GM13976 (cell line): Measurements from ENCODE around the gene KDM3B.

ENCODE experiments used
- DNase-seq: peaks from one replicate; pipeline ENCODE4 v3.0.0; 2012; ENCODE audit warnings: low spot score
- in situ Hi-C: fragments of 300-500 bp; cut with MboI; formaldehyde crosslinking; loops from one replicate; pipeline ENCODE4 v1.12.0; 2022; ENCODE audit warnings: low sequenced_read_pairs, mixed read lengths, inconsistent platforms; ENCODE audit not compliant: unreplicated experiment
- TF ChIP-seq, protein P1 (sequence below): IDR thresholded peaks from 2 replicates; pipeline ENCODE4 v1.5.1; 2012; ENCODE audit warnings: borderline replicate concordance, mild to moderate bottlenecking; ENCODE audit not compliant: insufficient read depth; ENCODE audit errors: extremely low read depth, missing control alignments, control extremely low read depth

The KDM3B gene

DNA sequence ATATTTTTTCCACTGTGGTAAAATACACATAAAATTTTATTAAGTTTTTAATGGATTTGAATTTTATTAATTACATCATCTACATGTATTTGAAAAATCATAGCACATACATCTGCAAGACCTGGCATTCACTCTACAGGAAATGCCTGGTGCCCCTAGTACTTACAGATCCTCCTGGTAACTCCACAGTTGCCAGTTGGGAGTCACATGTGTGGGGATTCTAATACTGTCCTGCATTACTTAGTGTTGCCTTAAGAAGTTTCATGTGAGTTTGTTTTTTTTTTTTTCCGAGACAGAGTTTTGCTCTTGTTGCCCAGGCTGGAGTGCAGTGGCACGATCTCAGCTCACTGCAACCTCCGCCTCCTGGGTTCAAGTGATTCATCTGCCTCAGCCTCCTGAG lies 18.1 kb downstream of the KDM3B start:
- no peak for DNase-seq
- TF ChIP-seq, protein P1, sequence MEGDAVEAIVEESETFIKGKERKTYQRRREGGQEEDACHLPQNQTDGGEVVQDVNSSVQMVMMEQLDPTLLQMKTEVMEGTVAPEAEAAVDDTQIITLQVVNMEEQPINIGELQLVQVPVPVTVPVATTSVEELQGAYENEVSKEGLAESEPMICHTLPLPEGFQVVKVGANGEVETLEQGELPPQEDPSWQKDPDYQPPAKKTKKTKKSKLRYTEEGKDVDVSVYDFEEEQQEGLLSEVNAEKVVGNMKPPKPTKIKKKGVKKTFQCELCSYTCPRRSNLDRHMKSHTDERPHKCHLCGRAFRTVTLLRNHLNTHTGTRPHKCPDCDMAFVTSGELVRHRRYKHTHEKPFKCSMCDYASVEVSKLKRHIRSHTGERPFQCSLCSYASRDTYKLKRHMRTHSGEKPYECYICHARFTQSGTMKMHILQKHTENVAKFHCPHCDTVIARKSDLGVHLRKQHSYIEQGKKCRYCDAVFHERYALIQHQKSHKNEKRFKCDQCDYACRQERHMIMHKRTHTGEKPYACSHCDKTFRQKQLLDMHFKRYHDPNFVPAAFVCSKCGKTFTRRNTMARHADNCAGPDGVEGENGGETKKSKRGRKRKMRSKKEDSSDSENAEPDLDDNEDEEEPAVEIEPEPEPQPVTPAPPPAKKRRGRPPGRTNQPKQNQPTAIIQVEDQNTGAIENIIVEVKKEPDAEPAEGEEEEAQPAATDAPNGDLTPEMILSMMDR = no peak
- in situ Hi-C loops = no loop called here

- DNase-seq = no peak
- in situ Hi-C loops = no loop called here
- TF ChIP-seq, protein P1 = no peak
Measured at GRCh38 chr5:138371454-138371853, 19.0 kb downstream of the KDM3B start.

DNA sequence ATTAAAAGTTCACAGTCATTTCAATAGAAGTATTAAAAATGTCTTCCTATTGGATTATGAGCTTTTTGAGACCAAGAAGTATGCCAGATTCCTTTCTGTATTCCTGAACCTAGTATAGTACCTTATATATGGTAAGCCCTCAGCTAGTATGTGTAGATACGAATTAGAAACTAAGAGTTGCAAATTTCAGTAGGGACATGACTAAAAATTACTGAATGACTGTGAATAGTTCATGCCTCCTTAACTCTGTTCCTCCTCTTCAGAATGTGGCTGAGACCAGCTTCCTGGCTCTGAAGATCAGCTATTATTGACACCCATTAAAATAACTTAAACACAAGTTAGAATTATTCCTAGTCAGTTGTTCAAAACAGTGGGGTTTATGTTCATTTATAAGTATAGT lies 19.7 kb downstream of the KDM3B start:
- in situ Hi-C loops = no loop called here
- TF ChIP-seq, protein P1 = no peak
- DNase-seq = peak; percentile 45

DNA sequence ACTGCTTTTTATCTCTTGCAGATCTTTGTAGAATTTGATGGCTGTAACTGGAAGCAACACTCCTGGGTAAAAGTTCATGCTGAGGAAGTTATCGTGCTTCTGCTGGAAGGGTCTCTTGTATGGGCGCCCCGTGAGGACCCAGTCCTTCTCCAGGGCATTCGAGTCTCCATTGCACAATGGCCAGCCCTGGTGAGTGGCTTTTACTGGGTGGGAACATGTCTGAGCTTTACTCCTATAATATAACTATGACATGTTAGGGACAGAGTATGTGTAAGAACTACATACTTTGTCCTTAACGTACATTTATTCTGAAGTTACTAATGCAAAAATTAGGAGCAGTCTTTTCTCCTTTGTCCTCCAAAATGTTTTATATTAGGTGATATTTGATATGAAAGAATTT lies 20.2 kb downstream of the KDM3B start:
- TF ChIP-seq, protein P1 = no peak
- DNase-seq = no peak
- in situ Hi-C loops = no loop called here

DNA sequence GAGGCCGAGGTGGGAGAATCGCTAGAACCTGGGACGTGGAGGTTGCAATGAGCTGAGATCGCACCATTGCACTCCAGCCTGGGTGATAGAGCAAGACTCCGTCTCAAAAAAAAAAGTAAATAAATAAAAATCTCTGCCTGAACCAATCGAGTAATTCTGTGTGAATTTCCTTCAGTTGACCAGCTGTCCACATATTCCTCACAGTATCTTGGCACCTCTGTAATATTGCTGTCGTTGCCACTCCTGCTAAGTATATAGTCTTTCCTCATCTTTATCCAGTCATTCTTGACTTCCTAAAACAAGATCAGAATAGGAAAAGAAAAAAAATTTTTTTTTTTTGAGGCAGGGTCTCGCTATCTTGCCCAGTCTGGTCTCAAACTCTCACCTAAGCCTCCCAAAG lies 29.9 kb downstream of the KDM3B start:
- in situ Hi-C loops = no loop called here
- no peak for DNase-seq
- TF ChIP-seq, protein P1 = no peak

DNA sequence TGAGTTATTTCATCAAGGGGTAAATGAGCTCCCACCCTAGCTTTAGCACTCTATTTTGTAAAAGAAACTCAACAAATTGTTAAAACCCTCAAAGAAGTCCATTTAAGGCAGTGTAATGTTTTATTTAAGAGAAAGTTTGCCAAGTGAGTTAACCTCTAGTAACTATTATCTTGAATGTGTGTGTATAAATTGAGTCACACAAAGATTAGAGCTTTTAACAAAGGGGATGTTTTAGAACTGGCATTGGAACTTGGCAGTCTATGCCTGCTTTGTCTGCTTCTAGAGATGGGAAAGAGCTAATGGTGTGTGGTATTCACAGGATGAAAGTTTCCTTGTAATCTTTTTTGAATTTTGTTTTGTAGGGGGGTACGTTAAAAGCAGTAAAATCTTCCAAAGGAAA lies 33.2 kb downstream of the KDM3B start:
- in situ Hi-C loops = no loop called here
- TF ChIP-seq, protein P1 = no peak

DNA sequence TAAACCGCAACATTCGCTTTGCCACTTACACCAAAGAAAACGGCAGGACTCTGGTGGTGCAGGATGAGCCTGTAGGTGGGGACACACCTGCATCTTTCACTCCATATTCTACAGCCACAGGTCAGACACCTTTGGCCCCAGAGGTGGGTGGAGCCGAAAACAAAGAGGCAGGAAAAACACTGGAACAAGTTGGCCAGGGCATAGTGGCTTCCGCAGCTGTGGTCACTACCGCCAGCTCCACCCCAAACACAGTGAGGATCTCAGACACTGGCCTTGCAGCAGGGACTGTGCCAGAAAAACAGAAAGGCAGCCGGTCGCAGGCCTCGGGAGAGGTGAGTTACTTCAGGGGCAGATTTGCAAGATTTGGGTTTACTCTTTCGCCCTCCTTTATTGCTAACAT lies 33.8 kb downstream of the KDM3B start:
- DNase-seq = no peak
- in situ Hi-C loops = no loop called here
- TF ChIP-seq, protein P1 = no peak

More for the DNA sequence above, 33.2 kb downstream of the KDM3B start:
- DNase-seq = no peak
